Upper lobe of left lung (tissue), 4 donors: ENCODE measurements around the gene TPGS2.

Experiments used
- POLR2A ChIP-seq, 4 donors: fragments of 450-650 bp; IDR thresholded peaks; one replicate each; pipeline ENCODE4 v1.5.1; 2016 to 2017; ENCODE audit warnings: antibody characterized with exemption in 4 of 4, mild to moderate bottlenecking in 2 of 4
- TF ChIP-seq, protein P1 (sequence below), 6 experiments: fragments of 450-650 bp in 4 of 6; fragments of 200-600 bp in 2 of 6; sonication (generic) in 2 of 6; IDR thresholded peaks; one replicate each; pipeline ENCODE4 v1.5.1; 2016 to 2019; ENCODE audit warnings: antibody characterized with exemption in 6 of 6

DNA sequence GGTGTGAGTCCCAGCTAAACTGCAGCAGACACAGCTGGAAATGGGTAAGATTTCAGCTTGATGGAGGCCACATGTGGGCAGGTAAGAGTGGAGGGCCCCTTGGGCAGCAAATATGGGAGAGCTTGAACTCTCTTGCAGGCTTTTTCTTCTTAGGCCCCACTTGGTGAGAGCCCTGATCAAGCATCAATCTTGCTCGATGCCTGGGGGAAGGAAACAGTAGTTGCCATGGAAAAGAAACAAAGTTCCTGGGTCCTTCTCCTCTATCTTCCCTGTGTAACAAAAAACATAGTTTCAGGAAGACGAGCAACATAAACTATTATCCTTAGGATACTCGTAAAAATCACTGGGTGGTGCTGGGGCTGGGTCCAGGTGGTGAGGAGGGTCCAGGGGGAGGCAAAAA lies 43.0 kb upstream of the TPGS2 start:
- no peak for TF ChIP-seq POLR2A (IDR thresholded peaks at IDR 0.05)
- TF ChIP-seq, protein P1, sequence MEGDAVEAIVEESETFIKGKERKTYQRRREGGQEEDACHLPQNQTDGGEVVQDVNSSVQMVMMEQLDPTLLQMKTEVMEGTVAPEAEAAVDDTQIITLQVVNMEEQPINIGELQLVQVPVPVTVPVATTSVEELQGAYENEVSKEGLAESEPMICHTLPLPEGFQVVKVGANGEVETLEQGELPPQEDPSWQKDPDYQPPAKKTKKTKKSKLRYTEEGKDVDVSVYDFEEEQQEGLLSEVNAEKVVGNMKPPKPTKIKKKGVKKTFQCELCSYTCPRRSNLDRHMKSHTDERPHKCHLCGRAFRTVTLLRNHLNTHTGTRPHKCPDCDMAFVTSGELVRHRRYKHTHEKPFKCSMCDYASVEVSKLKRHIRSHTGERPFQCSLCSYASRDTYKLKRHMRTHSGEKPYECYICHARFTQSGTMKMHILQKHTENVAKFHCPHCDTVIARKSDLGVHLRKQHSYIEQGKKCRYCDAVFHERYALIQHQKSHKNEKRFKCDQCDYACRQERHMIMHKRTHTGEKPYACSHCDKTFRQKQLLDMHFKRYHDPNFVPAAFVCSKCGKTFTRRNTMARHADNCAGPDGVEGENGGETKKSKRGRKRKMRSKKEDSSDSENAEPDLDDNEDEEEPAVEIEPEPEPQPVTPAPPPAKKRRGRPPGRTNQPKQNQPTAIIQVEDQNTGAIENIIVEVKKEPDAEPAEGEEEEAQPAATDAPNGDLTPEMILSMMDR (IDR thresholded peaks at IDR 0.05) = no peak
